ENCODE results near the gene NKPD1.
A peak's percentile ranks its signal among the peaks of the same experiment; 100 is the strongest.

The NKPD1 gene, protein sequence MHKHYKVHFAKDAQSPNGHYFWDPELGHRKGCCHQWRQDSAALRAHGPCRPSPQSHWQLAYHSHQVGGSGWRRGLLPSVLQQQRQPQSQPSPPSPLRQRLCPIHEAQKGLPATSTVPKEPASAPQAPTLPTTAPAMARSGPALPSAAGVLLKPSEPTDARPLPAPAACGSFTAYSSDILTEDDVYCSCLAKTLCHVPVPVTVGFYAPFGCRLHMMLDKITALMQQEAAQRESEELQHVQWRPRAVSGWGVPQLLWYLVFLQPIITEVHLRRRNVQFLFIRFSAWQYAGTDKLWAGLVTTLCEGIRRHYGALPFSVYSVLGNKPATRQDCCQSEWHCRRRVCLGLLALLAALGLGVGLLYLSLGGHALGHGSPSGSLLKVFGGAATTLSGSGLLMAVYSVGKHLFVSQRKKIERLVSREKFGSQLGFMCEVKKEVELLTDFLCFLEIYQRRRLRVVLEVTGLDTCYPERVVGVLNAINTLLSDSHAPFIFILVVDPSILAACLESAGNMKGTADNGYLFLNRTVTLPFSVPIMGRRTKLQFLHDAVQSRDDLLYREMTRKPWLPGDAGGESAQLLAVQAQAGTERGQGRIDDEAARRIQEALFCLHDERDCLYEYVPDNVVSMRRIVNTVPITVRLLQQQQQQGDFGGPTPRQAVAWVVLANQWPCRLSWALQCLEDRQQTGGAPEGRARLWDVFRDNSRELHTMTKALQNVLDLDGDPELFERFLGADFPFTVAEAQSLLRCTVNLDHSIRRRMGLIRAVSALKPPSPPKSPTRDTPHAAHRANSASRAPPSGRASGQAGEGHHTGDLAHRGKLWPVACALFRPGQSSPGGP

DNA sequence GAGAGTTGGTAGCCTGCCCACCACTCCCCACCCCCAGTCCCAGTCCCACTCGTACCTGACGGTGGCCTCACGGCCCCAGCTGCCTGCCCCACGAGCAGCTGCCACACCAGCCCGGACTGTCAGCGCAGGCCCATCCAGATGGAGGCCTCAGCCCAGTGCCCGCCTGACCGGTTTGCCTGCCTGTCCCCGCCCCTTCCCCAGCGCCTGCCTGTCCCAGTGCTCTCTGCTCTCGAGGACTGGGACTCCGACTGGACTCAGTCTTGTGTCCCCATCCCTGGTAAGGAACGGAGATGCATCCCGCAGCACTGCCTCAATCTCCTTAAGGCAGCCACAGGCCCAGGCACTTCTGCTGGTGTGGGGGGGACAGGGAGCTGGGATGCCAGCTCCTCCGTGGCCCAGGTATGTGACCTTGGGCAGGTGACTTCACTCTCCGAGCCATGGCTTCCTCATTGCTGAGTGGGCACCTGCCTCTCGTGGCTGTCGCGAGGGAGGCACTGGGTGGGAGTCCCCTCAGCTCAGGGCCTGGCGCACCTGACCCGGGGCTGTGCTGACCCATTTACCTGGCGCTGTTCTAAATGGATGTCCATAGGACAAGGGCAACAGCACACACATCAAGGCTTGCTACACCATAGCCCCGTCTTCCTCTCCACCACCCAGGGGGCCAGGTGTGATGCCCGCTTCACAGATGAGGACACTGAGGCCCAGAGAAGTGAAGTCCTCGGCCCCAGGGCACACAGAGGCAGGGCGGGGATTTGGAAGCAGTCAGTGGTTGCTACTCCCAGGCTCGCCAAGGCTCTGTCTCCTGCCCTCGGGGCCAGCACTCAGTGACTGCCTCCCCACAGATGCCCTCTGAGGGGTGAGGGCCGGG, at the start of gene NKPD1:
NKPD1 (minus strand) TSS at position 113 of the 868 bp plus-strand sequence. CDS start 832 bp downstream, outside the sequence.
- FAIRE-seq, result no peak

DNA sequence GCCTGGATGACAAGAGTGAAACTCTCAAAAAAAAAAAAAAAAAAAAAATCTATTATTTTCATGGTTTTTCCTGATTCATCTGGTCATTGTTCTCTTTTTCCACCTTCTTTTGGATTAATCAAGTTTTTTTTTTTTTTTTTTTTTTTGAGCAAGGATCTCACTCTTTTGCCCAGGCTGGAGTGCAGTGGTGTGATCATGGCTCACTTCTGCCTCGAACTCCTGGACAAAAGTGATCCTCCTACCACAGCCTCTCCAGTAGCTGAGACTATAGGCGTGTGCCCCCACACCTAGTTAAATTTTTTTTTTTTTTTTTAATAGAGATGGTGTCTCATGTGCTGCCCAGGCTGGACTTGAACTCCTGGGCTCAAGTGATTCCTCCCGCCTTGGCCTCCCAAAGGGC, 45.5 kb upstream of the NKPD1 start:
- no peak for FAIRE-seq

DNA sequence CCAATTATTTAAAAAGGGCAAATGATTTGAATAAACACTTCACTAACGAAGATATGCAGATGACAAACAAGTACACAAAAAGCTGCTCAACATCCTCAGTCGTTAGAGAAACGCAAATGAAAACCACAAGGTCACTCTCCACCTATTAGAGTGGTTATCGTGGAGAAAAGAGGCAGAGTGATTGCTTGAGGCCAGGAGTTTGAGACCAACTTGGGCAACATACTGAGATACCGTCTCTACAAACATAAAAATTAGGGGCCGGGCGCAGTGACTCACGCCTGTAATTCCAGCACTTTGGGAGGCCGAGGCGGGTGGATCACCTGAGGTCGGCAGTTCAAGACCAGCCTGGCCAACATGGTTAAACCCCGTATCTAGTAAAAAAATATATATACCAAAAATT, 45.0 kb upstream of the NKPD1 start:
- FAIRE-seq, result no peak

DNA sequence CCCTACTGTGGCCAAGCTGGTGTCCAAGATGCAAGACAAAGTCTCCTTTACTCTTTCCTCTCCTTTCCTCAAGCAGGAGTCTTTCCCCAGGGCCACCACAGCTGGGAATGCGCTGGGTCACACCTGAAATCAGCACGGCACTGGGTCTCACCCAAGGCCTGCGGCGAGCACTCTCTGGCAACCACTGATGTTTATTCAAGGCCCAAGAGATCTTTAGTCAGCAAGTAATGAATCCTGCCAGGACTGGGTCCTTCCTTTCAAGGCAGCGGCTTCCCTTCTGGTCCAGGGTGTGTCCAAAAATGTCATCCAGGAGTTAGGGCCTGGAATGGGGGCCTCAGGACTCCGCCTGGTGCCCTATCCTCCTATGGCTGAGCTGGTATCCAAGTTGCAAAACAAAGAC, 41.9 kb upstream of the NKPD1 start:
- no peak for FAIRE-seq

DNA sequence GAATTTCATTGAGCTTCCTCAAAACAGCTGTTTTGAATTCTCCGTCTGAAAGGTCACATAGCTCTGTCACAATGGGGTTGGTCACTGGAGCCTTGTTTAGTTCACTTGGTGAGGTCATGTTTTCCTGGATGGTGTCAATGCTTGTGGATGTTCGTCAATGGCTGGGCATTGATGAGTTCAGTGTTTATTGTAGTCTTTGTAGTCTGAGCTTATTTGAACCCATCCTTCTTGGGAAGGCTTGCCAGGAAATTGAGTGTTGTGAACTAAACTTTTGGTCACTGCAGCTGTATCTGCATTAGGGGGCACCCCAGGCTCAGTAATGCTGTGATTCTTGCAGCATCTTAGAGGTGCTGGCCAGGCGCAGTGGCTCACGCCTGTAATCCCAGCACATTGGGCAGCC, 39.8 kb upstream of the NKPD1 start:
- FAIRE-seq, result no peak

DNA sequence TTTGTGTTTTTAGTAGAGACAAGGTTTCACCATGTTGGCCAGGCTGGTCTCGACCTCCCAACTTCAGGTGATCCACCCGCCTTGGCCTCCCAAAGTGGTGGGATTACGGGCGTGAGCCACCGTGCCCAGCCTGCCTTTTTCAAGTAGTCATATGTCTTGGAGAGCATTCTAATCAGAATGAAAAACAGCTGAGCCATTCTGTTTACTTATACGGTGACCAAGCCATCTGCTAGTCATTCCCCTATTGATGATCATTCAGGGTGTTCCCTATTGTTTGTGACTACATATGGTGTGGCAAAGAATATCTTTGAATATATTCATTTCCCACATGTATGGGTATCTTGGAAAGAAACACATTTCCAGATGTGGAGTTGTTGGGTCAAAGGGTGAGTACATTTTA, 35.0 kb upstream of the NKPD1 start:
- FAIRE-seq, result no peak

DNA sequence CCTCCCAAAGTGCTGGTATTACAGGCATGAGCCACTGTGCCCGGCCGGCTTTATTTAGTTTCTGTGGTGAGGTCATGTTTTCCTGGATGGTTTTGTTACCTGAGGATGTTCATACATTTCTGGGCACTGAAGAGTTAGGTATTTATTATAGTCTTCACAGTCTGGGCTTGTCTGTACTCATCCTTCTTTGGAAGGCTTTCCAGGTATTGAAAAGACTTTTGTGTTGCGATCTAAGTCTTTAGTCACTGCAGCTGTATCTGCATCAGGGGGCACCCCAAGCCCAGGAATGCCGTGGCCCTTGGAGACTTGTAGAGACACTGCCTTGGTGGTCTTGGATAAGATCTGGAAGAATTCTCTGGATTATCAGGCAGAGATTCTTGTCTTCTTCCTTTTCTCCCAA, 30.6 kb upstream of the NKPD1 start:
- FAIRE-seq, result no peak

DNA sequence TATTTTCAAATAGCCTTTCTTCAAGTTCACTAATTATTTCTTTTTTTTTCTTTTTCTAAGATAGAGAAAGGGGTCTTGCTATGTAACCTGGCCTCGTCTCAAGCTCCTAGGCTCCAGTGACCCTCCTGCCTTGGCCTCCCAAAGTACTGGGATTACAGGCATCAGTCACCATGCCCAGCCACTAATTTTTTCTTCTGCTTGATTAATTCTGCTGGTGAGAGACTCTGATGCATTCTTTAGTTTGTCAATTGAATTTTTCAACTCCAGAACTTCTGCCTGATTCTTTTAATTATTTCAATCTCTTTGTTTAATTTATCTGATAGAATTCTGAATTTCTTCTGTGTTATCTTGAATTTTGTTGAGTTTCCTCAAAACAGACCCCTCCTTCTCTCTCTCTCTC, 29.2 kb upstream of the NKPD1 start:
- FAIRE-seq, result no peak

DNA sequence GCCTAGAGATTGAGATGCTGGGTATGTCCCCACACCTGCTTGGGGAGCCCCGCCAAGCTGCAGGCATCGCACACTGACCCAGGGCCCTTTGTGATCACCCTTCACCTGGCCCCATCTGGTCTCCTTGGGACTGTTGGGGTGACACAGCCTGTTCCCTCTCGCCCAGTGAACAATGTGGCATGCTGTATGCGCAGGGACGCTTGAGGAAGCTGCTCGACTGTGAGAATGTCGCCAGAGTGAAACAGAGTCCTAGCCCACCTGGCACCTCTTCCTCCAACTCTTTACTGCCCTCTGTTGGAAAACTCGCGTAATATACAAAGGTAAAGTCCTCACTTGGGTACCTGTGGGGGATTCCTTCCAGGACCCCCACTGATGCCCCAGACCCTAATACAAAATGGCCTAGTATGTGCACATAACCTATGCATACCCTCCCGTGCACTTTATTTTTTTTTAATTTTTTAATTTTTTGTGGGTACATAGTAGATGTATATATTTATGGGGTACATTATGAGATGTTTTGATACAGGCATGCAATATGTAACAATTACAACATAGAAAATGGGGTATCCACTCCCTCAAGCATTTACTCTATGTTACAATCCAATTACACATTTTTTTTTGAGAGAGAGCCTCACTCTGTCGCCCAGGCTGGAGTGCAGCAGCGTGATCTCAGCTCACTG, 26.8 kb upstream of the NKPD1 start:
- no peak for FAIRE-seq

DNA sequence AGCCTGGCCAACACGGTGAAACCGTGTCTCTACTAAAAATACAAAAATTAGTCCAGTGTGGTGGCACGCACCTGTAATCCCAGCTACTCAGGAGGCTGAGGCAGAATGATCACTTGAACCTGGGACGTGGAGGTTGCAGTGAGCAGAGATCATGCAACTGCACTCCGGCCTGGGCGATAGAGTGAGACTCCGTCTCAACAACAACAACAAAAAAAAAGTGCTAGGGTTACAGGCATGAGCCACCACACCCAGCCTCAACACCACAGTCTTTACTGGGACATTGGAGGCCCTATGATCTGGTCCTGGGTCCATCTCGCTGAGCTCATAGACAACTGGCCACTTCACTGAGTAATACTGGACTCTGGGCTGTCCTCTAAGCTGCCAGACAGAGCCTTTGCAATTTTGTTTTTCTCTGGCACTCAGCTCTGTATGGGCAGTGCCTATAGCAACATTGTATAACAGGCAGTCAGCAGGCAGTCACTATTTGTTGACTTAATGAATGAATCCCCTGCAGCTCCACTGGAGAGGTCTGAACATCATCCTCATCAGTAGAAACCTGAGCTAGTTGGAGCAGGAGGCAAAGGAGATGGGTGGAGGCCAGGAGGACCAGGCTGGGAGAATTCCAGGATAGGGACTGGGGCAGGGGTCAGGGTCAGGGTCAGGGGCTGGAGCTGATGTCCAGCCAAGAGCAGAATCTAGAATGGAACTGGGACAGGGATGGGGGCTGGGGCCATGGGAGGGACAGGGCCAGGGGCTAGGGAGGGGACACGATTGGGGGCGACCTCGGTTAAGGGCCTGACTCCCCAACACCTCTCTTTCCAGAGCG, 25.9 kb upstream of the NKPD1 start:
- FAIRE-seq, result no peak

DNA sequence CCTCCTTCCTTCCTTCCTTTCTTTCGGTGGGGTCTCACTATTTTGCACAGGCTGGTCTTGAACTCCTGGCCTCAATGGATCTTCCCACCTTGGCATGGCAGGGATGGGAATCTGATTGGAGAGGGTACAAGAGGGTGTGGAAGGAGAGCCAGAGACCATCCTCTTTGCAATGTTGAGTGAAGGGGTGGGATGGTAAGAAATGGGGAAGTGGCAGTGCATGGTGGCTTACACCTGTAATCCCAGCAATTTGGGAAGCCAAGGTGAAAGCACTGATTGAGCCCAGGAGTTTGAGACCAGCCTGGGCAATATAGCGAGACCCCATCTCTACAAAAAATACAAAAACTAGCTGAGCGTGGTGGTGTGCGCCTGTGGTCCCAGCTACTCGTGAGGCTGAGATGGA, 23.3 kb upstream of the NKPD1 start:
- FAIRE-seq, result no peak

DNA sequence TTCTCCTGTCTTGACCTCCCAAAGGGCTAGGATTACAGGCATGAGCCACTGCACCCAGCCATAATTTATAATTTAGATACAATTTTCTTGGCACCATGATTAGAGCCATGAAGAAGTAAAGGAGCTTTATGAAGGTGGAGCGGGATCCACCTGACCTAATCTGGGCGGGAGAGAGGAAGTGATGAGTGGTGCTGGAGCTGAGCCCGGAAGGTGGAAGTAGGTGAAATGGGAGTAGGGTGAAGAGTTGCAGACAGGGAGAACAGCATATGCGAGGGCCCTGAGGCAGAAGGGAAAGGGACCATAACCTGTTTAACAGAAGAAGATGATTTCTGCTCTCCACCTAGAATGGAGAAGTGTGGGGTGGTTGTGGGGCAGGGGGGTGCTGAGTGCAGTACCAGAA, 22.0 kb upstream of the NKPD1 start:
- no peak for FAIRE-seq

DNA sequence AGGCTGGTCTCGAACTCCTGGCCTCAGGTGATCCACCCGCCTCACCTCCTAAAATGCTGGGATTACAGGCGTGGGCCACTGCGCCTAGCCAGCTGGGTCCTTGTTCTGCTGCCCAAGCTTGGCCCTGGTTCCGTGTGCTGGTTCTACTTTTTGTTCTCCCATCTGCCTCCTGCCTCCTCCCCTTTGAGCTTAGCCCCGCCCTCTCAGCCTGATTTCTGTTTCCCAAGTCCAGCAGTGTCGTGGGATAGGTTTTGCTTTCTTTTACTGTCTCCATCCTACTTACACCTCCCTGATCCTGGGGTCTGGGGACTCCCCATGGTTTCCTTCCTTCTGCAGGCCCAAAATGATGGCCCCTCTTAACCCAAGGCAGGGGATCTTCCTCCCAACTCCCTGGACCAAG, 20.2 kb upstream of the NKPD1 start:
- FAIRE-seq, result no peak

DNA sequence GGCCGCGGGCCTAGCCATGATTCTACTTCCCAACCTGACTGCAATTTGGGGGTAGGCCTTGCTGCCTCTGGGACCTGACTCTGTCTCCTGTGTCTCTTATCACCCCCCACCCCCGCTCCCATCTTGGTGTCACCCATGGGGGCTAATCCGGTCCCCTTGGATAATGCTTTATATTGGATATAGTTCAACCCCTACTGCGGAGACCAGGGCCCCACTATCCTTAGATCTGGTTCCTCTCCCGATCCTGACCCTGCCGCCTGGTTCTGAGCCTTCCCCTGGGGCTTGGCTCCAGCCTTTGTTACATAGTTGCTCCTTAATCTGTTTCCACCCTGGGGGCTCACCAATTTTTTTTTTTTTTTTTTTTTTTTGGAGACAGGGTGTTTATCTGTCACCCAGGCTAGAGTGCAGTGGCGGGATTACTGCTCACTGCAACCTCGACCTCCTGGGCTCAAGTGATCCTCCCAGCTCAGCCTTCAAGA, 19.1 kb upstream of the NKPD1 start:
- FAIRE-seq, result no peak

DNA sequence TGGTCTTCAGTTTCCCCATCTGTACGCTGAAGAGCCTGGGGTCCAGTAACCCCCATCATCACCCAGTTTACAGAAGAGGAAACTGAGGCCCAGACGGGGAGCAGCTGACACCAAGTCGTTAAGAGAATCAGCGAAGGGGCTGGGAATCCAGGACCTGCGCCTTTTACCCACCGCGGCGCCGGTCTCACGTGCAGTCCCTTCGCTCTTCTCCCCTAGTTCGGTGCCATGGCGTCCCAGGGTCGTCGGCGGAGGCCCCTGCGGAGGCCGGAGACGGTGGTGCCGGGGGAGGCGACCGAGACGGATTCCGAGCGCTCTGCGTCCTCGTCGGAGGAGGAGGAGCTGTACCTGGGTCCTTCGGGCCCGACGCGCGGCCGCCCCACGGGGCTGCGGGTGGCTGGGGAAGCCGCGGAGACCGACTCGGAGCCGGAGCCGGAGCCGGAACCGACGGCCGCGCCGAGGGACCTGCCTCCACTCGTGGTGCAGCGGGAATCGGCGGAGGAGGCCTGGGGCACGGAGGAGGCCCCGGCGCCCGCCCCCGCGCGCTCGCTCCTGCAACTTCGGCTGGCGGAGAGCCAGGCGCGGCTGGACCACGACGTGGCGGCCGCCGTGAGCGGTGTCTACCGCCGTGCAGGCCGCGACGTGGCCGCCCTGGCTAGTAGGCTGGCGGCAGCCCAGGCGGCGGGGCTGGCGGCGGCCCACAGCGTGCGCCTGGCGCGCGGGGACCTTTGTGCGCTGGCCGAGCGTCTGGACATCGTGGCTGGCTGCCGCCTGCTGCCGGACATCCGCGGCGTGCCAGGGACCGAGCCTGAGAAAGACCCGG, 18.5 kb upstream of the NKPD1 start:
- no peak for FAIRE-seq

DNA sequence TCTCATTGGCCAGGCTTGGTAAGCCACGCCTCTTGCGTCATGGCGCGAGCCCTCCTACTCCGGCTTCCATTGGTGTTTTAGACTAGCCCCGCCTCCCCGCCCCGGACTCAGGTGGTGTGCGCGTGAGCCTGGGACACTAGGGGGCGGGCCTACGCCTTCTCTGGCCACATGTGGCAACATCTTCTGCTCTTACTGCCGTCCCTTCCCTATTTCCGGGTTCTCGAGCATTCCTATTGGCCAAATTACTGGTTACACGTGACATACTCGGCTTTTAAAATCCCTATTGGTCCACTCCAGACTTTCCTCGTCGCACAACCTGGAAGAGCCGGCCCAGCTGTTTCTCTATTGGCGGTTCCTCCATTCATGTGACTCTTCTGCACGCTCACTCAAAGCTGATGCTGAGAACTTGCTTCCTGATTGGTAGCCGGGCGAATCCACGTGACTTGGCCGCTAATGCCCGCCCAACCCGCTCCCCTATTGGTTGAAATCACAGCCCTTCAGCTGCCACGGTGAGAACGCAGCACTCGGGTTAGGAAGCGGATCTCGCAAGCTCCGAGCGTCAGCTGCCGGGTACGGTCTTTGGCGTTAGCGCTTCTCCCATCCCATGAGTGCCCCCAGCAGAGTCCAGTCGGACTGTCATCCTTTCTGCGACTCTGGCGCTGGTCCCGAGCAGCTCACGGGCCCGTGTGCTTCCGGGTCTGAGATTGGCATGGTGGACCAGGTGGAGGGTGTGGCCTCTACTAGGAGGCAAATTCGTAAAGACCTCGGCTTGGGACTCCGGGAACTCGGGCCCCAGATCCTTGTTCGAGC, 17.7 kb upstream of the NKPD1 start, which contains the start of gene BLOC1S3:
BLOC1S3 (plus strand) TSS at position 523 of the 810 bp plus-strand sequence. CDS start 513 bp downstream, outside the sequence.
- peak; percentile 99 for FAIRE-seq

DNA sequence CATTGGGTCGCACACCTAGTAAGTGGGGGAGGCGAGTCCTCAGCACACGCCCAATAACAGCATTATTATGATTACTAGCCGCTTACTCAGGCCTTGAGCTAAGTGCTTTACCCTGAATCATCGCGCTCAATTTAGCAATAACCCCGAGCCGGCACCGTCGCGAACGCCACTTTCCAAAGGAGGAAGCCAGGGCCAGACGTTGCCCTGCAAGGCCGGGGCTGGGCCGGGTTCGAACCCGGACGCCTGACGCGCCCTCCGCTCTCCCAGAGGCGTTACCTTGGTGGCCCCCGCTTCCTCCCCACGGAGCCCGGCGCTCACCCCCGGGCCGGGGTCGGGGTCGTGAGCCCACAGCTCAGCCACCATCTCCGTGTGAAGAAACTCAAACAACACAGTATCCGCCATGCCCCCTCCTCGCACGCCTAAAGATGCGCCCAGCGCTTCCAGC, 17.1 kb upstream of the NKPD1 start, which contains the start of gene TRAPPC6A:
TRAPPC6A (minus strand) TSS at position 421 of the 445 bp plus-strand sequence; CDS start at position 402, 19 bp downstream.
- no peak for FAIRE-seq

DNA sequence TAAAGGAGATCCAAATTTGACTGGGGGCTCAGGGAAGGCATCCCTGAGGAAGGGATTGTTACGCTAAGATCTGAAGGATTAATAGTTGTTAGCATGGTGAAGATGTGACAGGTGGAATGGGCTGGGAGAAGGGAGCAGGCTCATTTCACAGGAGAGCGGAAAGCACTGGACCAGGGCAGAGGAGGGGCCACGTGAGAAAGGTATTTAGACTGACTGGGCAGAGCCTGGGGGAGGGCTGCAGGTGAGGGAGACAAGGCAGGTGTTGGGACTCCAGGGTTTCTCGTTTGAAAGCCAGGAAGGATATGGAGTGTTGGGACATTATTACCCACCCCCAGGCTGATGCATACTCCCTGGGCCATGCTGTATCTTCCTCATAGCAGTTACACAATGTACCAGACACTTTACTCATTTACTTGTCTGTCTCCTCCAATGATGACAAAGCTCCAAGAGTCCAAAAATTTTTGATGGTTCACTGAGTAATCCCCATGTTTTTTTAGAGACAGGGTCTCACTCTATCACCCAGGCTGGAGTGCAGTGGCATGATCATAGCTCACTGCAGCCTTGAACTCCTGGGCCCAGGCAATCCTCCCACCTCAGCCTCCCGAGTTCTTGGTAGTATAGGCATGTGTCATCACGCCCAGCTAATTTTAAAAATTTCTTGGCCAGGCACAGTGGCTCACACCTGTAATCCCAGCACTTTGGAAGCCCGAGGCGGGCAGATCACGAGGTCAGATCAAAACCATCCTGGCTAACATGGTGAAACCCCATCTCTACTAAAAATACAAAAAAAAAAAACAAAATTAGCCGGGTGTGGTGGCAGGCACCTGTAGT, 14.9 kb upstream of the NKPD1 start:
- FAIRE-seq, result no peak

All from A204.1 (cell line).